Brain pericyte (primary cell): ENCODE results near the gene IL1B.

Experiments used
- DNase-seq: peaks from one replicate; pipeline ENCODE4 v3.0.0-alpha.2; 2012; ENCODE audit warnings: low read depth, low spot score

IL1B gene

GRCh38 chr2:112807233-112807807 lies 29.3 kb downstream of the IL1B start:
- no peak for DNase-seq

GRCh38 chr2:112805542-112805941 lies 31.0 kb downstream of the IL1B start:
- no peak for DNase-seq

- DNase-seq, result peak; percentile 10
Measured at GRCh38 chr2:112803691-112804521, 32.7 kb downstream of the IL1B start.

GRCh38 chr2:112800881-112801583 lies 35.5 kb downstream of the IL1B start:
- no peak for DNase-seq

GRCh38 chr2:112798979-112799975 lies 37.3 kb downstream of the IL1B start:
- no peak for DNase-seq

GRCh38 chr2:112796486-112796885 lies 40.1 kb downstream of the IL1B start:
- no peak for DNase-seq

- no peak for DNase-seq
Measured at GRCh38 chr2:112795774-112796173, 40.8 kb downstream of the IL1B start.

GRCh38 chr2:112794841-112795240 lies 41.7 kb downstream of the IL1B start:
- no peak for DNase-seq

GRCh38 chr2:112794131-112794733 lies 42.3 kb downstream of the IL1B start:
- no peak for DNase-seq

- DNase-seq, result no peak
Measured at GRCh38 chr2:112793449-112793978, 43.1 kb downstream of the IL1B start.

GRCh38 chr2:112792419-112792818 lies 44.2 kb downstream of the IL1B start:
- DNase-seq, result no peak

- no peak for DNase-seq
Measured at GRCh38 chr2:112791693-112792230, 44.8 kb downstream of the IL1B start.

GRCh38 chr2:112791019-112791418 lies 45.6 kb downstream of the IL1B start:
- no peak for DNase-seq

- no peak for DNase-seq
Measured at GRCh38 chr2:112790305-112790704, 46.3 kb downstream of the IL1B start.

- no peak for DNase-seq
Measured at GRCh38 chr2:112789186-112789585, 47.4 kb downstream of the IL1B start.

- DNase-seq, result no peak
Measured at GRCh38 chr2:112788653-112789052, 47.9 kb downstream of the IL1B start.

GRCh38 chr2:112787729-112788393 lies 48.7 kb downstream of the IL1B start:
- no peak for DNase-seq

GRCh38 chr2:112787294-112787693 lies 49.3 kb downstream of the IL1B start:
- no peak for DNase-seq

- no peak for DNase-seq
Measured at GRCh38 chr2:112784199-112785189, 52.1 kb downstream of the IL1B start, which contains the start of gene IL1A. IL1A (minus strand) TSS chr2:112784493; CDS start chr2:112783770, 723 bp downstream.
